CD1c-positive myeloid dendritic cell (primary cell): ENCODE results near the gene ETF1.
A peak's percentile ranks its signal among the peaks of the same experiment; 100 is the strongest.

Source experiments
- DNase-seq: peaks from one replicate; pipeline ENCODE4 v3.0.0-alpha.2; 2016; ENCODE audit errors: extremely low spot score

ETF1 gene

DNA sequence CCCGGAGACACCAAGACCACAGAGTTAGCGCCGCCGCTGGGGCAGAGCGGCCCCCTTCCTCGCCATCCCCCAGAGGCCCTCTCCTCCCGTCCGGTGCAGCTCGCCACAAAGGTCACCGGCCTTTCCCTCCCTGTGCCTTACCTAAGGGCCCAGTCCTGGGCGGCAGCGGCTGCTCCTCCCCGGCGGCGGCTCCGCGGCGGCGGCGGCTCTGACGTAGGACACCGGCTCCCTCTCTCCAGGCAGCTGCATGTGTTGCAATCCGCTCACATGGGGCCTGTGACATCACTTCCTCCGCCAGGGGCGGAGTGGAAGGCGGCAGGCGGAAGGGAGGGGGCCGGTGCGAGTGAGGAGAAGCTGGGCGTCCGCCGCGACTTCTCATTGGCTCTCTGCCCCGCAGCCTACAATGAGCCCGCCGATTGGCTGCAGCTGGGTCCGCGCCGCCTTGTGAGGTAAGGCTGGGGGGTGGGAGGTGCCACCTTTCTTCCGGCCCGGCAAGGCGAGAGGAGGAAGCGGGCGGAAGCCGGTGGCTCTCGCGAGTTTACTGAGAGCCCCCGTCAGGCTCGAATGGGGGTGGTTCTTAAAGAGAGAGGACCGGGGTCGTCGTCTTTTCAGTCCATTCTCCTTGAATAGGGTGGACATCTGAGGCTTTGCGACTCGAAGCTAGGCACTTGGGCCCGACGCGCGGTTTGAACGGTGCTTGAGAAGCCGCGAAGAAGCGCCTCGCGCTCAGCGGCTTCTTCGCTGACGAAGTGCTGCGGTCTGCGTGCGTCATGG lies at the start of gene ETF1:
ETF1 (minus strand) TSS at position 281 of the 774 bp plus-strand sequence. CDS start 318 bp downstream, outside the sequence.
- DNase-seq = peak; percentile 100

GRCh38 chr5:138588013-138588788 lies 45.2 kb upstream of the ETF1 start:
- DNase-seq = no peak

- no peak for DNase-seq
These were observed 42.1 kb upstream of the ETF1 start for GRCh38 chr5:138585157-138585556.

GRCh38 chr5:138583984-138584637 lies 41.1 kb upstream of the ETF1 start:
- DNase-seq = no peak

DNA sequence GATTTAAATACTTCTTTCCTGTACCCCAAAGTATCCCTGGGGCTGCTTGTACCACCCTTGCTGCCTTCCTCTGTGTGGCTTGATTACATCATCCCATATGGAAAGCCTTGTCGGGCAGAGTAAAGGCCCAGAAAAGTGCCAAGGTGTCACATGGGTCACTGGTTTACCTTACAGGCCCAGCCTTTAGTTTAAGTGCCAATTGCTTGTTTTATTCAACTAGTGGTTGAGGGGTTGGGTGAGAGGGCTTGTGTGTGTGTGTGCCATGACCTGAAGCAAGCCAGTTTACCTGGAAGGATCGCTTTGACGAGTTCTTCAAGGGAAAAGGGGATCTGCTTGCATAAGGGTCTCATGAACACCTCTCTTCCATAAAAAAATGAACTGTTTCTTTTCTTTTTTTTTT lies 39.9 kb upstream of the ETF1 start:
- no peak for DNase-seq

GRCh38 chr5:138580777-138581176 lies 37.7 kb upstream of the ETF1 start:
- DNase-seq = no peak

- DNase-seq = no peak
These were observed 37.0 kb upstream of the ETF1 start for GRCh38 chr5:138580001-138580400.

DNA sequence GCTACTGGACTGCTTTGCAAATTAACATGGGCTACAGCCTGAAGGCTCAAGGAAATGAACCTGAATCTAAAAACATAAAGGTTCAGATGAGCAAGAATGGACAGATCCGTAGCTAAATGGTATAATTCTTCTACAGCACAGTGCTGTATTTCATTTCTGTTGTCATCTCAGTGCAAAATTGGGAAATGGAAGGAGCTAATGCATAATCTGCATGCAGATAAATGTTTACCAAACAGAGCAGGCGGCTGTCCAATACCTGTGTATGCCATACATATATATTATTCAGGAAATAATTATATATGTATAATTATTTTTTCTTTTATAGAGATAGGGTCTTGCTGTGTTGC lies 36.5 kb upstream of the ETF1 start:
- no peak for DNase-seq

- no peak for DNase-seq
These were observed 34.4 kb upstream of the ETF1 start for GRCh38 chr5:138577452-138577851.

DNA sequence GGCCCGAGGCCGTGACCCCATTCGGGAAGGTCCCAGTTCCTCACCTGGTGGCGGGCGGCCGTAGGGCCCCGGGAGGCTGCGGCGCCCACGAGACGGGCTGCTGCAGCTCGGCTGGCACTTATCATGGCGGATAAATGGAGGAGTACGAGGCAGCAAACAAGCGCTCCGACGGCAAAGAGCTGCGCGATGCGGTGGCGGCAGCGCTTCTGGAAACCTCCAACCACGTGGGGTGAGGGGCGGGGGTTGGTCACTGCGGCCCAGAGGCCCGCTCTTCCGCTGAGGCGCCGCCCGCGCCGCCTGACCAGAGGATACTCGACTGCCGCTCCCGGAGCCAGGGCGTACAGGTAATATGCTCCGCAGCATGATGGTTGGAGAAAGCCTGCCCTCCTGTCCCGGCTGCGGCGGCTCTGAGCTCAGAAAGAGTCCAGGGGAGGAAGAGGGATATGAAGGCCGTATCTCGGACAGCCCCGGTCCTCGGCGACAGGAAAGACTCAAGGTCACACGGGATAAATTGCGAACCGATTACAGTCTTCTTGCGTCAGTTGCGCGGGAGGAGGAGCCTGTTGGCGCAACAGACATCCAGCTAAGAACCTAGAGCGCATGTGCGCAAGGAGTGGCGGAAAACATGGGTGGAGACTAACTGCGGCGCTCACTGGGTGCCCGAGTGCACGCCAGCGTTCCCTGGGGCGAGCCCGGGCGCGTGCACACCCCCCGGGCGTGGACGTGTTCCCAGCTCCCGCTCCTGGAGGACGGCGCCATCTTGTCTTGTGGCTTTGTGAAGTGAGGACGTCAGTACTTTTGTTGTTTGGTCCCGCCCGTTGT lies 32.4 kb upstream of the ETF1 start, which contains the start of gene HSPA9:
HSPA9 (minus strand) TSS at position 208 of the 822 bp plus-strand sequence; CDS start at position 125, 83 bp downstream.
- DNase-seq = peak; percentile 100

- no peak for DNase-seq
These were observed 31.7 kb upstream of the ETF1 start for GRCh38 chr5:138574744-138575193.

- no peak for DNase-seq
These were observed 31.1 kb upstream of the ETF1 start for GRCh38 chr5:138573949-138574670.

- DNase-seq = no peak
These were observed 30.2 kb upstream of the ETF1 start for GRCh38 chr5:138573223-138573622.

- DNase-seq = no peak
These were observed 27.8 kb upstream of the ETF1 start for GRCh38 chr5:138570871-138571270.

DNA sequence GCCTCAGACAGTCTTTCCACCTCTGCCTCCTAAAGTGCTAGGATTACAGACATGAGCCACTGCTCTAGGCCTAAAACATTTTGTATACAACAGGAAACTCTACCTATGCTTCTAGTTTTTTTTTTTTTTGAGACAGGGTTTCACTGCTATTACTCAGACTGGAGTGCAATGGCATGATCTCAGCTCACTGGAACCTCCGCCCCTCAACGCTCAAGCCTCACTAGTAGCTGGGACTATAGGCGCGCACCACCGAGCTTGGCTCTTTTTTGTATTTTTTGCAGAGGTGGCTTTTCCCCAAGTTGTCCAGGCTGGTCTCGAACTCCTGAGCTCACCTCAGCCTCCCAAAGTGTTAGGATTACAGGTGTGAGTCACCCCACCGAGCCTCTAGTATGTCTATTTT lies 26.7 kb upstream of the ETF1 start:
- no peak for DNase-seq

- DNase-seq = no peak
These were observed 25.2 kb upstream of the ETF1 start for GRCh38 chr5:138568061-138568824.

GRCh38 chr5:138566792-138567191 lies 23.8 kb upstream of the ETF1 start:
- DNase-seq = no peak

GRCh38 chr5:138565100-138565821 lies 22.2 kb upstream of the ETF1 start:
- DNase-seq = no peak

- DNase-seq = no peak
These were observed 21.2 kb upstream of the ETF1 start for GRCh38 chr5:138564242-138564641.
